GM13976 (cell line): ENCODE measurements around the gene FBN1.

Experiments
- DNase-seq: peaks from one replicate; pipeline ENCODE4 v3.0.0; 2012; ENCODE audit warnings: low spot score
- CTCF ChIP-seq: IDR thresholded peaks from 2 replicates; pipeline ENCODE4 v1.5.1; 2012; ENCODE audit warnings: borderline replicate concordance, mild to moderate bottlenecking; ENCODE audit not compliant: insufficient read depth; ENCODE audit errors: extremely low read depth, missing control alignments, control extremely low read depth
- in situ Hi-C: fragments of 300-500 bp; cut with MboI; formaldehyde crosslinking; loops from one replicate; pipeline ENCODE4 v1.12.0; 2022; ENCODE audit warnings: low sequenced_read_pairs, mixed read lengths, inconsistent platforms; ENCODE audit not compliant: unreplicated experiment

FBN1 gene

GRCh38 chr15:48617619-48618018 is 27.9 kb downstream of the FBN1 start:
- in situ Hi-C loops: no loop called here
- TF ChIP-seq CTCF: no peak
- no peak for DNase-seq

- no peak for DNase-seq
- TF ChIP-seq CTCF: no peak
- in situ Hi-C loops: no loop called here
Observed at GRCh38 chr15:48616216-48616615, 29.3 kb downstream of the FBN1 start.

- in situ Hi-C loops: no loop called here
- DNase-seq: no peak
- no peak for TF ChIP-seq CTCF
Observed at GRCh38 chr15:48614051-48614450, 31.5 kb downstream of the FBN1 start.

GRCh38 chr15:48609486-48609885 is 36.0 kb downstream of the FBN1 start:
- DNase-seq: no peak
- no peak for TF ChIP-seq CTCF

GRCh38 chr15:48607846-48608245 is 37.7 kb downstream of the FBN1 start:
- no peak for TF ChIP-seq CTCF
- in situ Hi-C loops: no loop called here
- no peak for DNase-seq

More at GRCh38 chr15:48609486-48609885, 36.0 kb downstream of the FBN1 start:
- in situ Hi-C loops: no loop called here

GRCh38 chr15:48604567-48604966 is 40.9 kb downstream of the FBN1 start:
- in situ Hi-C loops: no loop called here
- no peak for TF ChIP-seq CTCF
- DNase-seq: no peak

- TF ChIP-seq CTCF: no peak
- in situ Hi-C loops: no loop called here
- DNase-seq: no peak
Observed at GRCh38 chr15:48603922-48604321, 41.6 kb downstream of the FBN1 start.
